ENCODE measurements around the gene PIH1D2.
A peak's percentile ranks its signal among the peaks of the same experiment; 100 is the strongest.
"Not testable (repeated sequence)": the region's sequence is repeated elsewhere in the genome, so short reads cannot be mapped to it uniquely, and the experiment has no call there.

Gene PIH1D2, protein sequence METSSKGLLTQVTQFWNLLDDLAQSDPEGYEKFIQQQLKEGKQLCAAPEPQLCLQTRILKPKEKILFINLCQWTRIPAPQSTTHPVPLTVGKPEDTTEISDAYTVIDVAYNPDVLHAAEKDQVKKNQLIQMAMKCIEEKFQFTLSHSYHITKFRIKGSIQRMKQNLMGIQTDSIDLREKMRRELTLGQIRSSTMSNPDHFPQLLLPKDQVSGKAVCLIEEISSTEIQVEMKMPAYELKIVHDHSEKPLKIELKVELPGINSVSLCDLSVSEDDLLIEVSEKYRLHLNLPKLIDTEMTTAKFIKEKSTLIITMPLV

DNA sequence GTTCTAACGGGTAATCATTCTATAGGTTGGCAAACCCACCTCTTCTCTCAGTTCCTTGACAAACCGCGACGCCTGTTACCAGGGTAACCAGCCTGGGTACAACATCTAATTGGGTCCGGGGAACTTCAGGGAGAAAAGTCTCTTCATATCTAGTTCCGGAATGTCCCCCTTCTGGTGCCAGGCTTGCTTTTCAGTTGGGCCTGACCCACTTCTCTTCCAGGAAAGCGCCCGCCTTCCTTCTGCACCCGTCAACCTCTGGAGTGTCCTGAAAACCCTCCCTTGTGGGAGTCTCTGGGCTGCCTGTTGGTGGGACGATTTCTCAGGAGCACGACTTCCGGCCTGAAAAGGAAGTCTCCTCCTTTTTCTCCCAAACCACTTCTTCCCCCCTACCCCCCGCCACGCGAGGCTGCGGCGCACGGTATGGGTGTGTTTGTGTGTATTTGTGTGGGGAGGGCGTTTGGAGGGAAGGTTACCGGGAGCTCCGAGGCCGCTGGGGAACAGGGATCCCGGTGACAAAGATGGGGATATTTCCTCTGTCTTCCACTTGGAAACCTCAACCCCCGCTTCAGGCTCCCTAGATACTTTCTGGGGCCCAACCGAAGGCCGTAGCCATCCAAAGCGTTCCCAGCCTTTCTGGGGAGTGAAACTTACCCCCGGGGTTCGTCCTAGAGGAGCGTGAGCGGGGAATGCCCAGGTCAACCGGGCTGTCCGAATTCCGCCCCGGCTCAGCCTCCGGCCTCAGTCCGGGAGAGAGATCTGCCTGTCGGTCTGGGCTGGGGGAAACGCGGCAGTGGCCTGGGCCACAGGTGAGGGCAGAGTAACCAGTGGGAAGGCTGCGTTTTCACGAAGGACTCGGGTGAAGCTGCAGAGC lies at the start of gene PIH1D2, which contains the start of gene NKAPD1:
PIH1D2 (minus strand) TSS at position 77 of the 871 bp plus-strand sequence. CDS start 843 bp downstream, outside the sequence.
NKAPD1 (plus strand) TSS at position 359 of the 871 bp plus-strand sequence. CDS start 1,276 bp downstream, outside the sequence.
- peak; percentile 78 for DNase-seq

DNA sequence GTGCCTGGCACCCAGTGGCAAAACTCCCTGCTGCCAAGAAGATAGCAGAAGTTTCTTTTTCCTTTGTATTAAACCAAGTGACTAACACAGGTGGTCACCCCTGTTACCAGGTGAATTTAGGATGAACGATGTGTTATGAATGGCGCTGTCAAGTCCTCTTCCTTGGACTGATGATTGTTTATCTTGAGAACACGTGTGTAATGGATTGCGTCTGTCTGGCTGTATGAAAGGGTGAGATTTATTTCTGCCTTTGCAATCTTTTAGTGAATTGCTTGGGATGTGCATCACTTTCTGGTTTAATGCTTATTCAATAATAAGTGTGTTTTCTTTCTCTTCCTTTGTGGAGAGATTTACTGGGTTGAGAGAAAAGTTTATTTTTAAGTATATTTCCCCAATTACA lies 49.3 kb upstream of the PIH1D2 start:
- no peak for DNase-seq

- DNase-seq: no peak
Observed at GRCh38 chr11:112121981-112122615, 48.3 kb upstream of the PIH1D2 start.

DNA sequence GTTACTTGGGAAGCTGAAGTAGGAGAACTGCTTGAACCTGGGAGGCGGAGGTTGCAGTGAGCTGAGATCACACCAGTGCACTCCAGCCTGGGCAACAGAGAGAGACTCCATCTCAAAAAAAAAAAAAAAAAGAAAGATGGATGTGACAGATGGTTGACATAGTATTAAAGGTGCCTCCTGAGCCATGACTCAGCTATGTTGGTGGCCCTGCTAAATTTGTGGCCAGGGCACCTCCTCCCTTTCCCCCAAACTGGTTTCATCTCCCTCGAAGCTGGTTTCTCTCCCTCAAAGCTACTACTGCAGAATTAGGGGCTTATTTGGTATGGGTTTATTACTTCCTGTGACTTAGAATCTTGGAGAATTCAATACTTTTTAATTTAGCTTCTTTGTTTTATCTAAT lies 44.4 kb upstream of the PIH1D2 start:
- no peak for DNase-seq

GRCh38 chr11:112115386-112115785 lies 41.6 kb upstream of the PIH1D2 start:
- DNase-seq: no peak

DNA sequence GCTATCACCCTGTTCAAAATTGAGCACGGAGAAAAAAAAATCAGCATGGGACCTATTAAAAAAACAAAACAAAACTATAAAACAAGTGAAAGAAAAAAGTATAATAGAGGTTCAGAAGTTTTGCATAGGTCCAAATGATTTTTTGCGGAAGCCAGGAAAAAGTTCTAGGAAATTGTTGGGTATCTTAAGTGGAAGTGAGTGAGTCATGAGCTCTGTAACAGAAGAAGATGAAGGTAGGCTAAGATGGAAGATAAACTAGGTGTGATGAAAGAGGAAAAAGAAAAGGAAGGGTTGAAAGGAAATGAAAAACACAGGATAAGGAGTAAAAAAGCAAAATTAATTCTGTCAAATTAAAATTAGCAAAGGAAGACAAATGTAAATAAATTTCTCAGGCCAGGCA lies 40.6 kb upstream of the PIH1D2 start:
- no peak for DNase-seq

DNA sequence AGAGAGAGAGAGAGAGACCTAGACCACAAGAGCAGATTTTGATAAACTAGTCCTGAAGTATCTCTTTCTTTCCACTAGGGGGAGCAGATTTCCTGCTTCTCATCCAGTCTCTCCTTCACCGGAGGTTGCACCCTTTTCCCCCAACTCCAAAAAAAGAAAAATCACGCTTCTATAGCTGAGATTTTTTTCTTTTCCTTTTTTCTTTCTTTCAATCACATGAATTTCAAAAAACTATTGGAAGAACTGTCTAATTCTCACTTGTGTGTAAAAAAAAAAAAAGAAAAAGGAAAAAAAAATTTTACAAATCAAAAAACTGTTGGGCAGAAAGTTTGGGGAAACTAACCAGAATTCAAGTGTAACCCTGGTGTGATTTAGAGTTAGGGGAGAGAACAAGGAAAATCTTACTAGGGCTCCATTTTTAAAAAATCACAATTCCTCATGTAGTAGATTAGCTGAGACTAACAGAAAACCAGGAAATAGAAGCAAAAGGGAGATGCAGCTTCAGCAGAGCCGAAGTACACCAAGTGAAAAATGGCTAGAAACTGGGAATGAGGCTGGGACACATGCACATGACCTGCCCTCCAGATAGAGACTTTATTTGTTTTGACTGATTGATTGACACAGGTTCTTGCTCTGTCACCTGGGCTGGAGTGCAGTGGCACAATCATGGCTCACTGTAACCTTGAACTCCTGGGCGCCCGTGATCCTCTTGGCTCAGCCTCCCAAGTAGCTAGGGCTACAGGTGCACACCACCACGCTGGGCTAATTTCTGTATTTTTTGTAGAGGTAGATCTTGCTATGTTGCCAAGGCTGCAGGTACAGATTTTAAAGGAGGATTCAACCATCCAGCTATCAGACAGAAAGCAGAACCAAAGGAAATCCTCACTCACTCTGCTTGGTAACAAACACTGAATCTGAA lies 40.0 kb upstream of the PIH1D2 start:
- no peak for DNase-seq

- no peak for DNase-seq
Observed at GRCh38 chr11:112106070-112106469, 32.3 kb upstream of the PIH1D2 start.

- DNase-seq: no peak
Observed at GRCh38 chr11:112103446-112103845, 29.6 kb upstream of the PIH1D2 start.

GRCh38 chr11:112100462-112100861 lies 26.6 kb upstream of the PIH1D2 start:
- DNase-seq: no peak

DNA sequence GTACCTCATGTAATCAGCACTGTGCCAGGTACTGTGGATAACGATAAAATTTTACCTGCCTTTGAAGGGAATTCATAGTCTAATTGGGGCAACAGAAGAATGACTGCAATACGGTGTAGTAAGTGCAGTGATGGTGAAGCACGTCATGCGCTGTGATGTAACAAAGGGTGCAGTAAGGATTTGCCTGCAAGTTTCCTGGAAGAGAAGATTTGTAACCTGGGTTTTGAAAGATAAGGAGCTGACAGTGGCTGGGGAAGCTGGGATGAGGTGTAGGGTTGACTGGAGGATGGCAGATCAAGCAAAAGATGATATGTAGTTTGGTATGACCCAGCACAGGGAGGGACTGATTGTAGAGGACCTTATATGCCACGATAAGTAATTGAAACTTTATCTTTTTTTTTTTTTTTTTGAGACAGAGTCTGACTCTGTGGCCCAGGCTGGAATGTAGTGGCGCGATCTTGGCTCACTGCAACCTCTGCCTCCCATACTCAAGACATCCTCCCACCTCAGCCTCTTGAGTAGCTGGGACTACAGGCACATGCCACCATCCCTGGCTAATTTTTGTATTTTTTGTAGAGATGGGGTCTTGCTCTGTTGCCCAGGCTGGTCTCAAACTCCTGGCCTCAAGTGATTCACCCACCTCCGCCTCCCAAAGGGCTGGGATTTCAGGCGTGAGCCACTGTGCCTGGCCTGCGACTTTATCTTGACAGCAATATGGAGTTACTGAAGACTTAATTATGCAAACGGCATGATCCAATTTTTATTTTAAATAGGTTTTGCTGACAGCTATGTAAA lies 24.1 kb upstream of the PIH1D2 start:
- DNase-seq: no peak

- no peak for DNase-seq
Observed at GRCh38 chr11:112096194-112096593, 22.4 kb upstream of the PIH1D2 start.

- not testable (repeated sequence) for DNase-seq
Observed at GRCh38 chr11:112095302-112095701, 21.5 kb upstream of the PIH1D2 start.

GRCh38 chr11:112087212-112087611 lies 13.4 kb upstream of the PIH1D2 start:
- DNase-seq: no peak

GRCh38 chr11:112086422-112087191 lies 12.8 kb upstream of the PIH1D2 start, which contains the start of the genes SDHD and TIMM8B:
TSS of gene SDHD (plus strand) at chr11:112086873. CDS start at chr11:112086908, 35 bp downstream.
TSS of gene TIMM8B (minus strand) at chr11:112086756. CDS start at chr11:112086723, 33 bp downstream.
- DNase-seq: peak; percentile 92

GRCh38 chr11:112085822-112086421 lies 12.1 kb upstream of the PIH1D2 start:
- peak; percentile 35 for DNase-seq

DNA sequence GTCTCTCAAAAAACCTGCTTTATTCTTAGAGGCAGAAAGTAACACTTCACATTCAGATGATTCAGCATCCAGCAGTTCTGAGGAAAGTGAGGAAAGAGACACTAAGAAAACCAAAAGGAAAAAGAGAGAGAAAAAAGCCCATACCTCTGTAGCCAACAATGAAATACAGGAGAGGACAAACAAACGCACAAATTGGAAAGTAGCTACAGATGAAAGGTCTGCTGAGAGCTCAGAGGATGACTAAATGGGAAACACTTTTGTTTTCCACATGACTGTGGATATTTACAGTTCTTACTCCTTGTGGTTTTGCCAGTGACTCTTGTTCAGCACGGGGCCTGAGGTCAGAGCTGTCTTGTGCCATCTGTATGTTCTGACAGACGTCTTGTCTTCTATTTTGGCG lies 8.9 kb upstream of the PIH1D2 start:
- no peak for DNase-seq

DNA sequence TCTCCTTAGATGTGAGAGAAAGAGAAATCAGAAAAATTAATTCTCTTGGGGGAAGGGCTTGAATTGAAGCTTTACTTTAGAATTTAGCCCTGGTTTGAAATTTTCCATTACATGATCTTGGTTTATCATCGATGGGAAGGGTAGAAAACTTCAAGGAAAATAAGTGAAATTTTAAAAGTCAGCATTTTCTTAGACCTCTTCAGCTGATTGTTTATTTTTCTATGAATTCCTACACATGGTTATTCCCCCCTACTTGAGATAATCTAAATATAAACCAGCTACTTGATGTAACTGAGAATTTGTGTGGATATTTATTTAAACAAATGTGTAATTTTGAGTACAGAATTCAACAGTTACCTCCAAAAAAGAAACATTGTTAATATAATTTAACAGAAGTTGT lies 10.9 kb downstream of the PIH1D2 start:
- DNase-seq: no peak

DNA sequence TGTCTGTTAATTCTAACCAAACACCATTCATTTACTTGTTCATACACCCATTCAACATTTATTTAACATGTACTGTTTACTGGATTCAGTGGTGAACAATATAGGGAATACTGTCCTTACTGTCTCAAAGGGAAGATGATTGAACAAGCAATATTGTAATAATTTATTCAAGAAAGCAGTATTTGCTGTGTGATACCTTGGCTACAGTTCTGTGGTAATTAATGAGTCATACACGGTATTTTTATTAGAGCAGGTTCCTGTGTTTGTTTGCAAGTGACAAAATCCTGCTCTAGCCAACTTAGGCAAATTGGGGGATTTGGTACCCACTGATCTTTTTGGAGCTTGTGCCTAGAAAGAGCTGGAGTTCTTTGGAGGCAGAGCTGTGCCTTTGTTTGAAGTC lies 15.7 kb downstream of the PIH1D2 start:
- no peak for DNase-seq

DNA sequence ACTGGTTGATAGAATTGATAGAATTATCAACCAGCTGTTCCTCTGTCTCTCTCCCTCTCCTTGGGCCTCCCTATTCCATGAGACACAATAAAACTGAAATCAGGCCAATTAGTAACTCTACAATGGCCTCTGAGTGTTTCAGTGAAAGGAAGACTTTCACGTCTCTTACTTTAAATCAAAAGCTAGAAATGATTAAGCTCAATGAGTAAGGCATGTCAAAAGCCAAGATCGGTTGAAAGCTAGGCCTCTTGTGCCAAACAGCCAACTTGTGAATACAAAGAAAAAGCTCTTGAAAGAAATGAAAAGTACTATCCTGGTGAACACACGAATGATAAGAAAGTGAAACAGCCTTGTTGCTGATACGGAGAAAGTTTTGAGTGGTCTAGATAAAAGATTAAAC lies 16.6 kb downstream of the PIH1D2 start:
- DNase-seq: no peak
